Bronchial epithelial cell (primary cell): ENCODE data around the gene EBLN2. TPM values are rescaled to one million over a fixed set of nuclear protein-coding genes. Genes with fewer than 3 reads are reported as not detected.

Source experiments
- DNase-seq: peaks from one replicate; pipeline ENCODE4 v3.0.0-alpha.2; 2010; ENCODE audit warnings: low read depth
- FAIRE-seq: peaks from 2 replicates; lab custom pipeline; 2011; peaks lifted over from hg19 to GRCh38; lab: Jason Lieb, UNC
- H3K27me3 ChIP-seq: 2 replicates; pipeline ENCODE4 v1.5.1; 2011; ENCODE audit warnings: low read length; ENCODE audit not compliant: control insufficient read depth, insufficient read depth
- H3K36me3 ChIP-seq: 2 replicates; pipeline ENCODE4 v1.5.1; 2011; ENCODE audit warnings: low read length; ENCODE audit not compliant: control insufficient read depth, insufficient read depth
- H3K4me3 ChIP-seq: 2 replicates; pipeline ENCODE4 v1.5.1; 2011; ENCODE audit warnings: mild to moderate bottlenecking, low read depth, low read length, control low read depth
- CTCF ChIP-seq: IDR thresholded peaks from 2 replicates; pipeline ENCODE4 v1.5.1; 2011; ENCODE audit warnings: mild to moderate bottlenecking, moderate library complexity, low read length, control low read depth, inconsistent platforms; ENCODE audit not compliant: insufficient read depth, severe bottlenecking
- total RNA-seq: library from RNA; depleted of rRNA; stranded (reverse); fragments of >200 nt; gene quantifications from 2 replicates; pipeline ENCODE4 v1.2.1, GENCODE V29; 2014

Gene EBLN2
- total RNA-seq, 1 donor from 2014 or later = 5.3 TPM

DNA sequence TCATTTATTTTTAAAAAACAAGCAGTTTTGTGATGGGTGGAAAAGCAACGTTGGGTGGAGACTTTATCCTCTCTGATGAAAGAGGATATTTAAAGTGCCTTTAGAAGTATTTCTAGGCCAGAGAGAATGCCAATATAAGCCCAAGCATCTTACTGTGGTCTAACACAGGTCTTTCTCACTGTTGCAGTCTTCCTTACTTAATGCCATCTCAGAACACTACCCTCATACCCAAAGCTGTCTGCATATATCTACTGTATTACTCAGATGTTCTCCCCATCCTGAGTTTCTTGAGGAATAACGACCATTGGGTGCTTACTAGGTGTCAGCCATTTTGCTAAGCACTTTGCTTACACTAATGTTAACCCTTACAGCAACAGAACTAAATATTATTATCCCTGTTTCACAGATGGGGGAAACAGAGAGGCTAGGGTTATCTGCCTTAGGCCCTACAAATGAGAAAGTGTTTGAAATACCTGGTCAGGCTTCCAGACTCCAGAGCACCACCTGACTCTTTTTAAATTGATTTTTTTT is 29.8 kb upstream of the EBLN2 start:
- DNase-seq = no peak
- no peak for TF ChIP-seq CTCF
- H3K27me3 ChIP-seq = no peaks in the 10 kb centered on the region
- no peaks in the 10 kb centered on the region for H3K36me3 ChIP-seq
- no peak overlapping the region for H3K4me3 ChIP-seq
- FAIRE-seq = no peak

DNA sequence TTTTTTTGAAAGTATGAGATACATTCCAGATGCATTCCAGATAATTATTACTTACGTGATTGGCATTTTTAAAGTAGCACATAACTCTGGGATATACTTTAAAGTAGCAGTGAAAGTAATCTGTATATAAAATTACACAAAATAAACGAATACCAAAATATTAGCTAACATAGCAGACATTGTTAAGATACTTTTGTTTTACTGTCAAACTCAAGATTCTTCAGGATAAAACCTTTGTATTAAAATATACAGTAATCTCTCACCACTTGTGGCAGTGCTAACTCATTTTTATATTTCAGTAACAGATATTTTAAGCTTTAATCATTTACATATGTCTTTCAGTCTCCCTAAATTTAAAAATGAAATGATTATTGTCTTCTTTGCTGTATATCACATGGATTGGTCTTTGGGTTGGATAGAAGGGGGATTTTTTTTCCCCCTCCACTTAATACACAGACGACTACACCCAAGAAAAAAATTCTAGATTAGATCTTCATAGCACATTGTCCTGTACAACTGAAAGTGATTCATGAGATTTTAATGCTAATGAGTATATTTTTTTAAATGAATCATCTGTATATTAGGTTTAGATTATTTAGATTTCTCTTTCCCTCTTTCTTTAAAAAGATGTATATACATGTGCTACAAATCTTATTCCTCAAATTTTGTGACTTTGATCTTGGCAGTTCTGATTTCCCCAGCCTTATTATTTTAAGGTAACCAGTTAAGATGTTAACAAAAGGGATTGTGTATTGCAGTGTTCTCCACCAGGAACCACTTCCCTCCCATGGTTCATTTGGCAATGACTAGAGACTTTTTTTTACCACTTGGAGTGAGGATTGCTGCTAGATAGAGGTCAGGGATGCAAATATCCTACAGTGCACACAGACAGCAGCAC is 24.5 kb upstream of the EBLN2 start:
- peak; percentile 38 for DNase-seq

DNA sequence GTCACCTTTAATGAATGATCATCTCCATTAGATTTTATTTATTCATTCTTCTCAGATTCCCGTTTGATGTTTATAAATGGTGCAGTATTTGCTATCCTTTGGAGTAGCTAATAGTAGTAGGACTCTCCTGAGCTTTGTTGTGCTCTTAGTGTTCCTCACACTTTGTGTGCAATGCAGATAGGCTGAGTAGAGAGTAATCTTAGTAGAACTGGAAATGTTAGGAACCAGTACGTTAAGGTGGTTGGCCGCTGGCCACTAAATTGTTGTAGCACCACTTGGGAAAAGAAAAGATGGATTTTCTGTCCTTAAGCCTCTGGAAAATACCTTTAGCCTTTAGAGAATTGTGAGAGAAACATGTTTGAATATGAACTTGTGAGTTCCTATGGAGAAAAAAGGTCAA is 19.9 kb upstream of the EBLN2 start:
- no peak for FAIRE-seq
- H3K36me3 ChIP-seq = no peaks in the 10 kb centered on the region
- H3K27me3 ChIP-seq = no peaks in the 10 kb centered on the region
- no peak overlapping the region for H3K4me3 ChIP-seq
- TF ChIP-seq CTCF = no peak
- DNase-seq = no peak

More for the DNA sequence above, 24.5 kb upstream of the EBLN2 start:
- Histone ChIP-seq H3K36me3 (no peaks in the 10 kb centered on the region), H3K4me3 (no peak overlapping the region), H3K27me3 (no peaks in the 10 kb centered on the region)
- no peak for TF ChIP-seq CTCF
- no peak for FAIRE-seq

GRCh38 chr3:73043414-73043813 is 18.0 kb upstream of the EBLN2 start:
- no peak overlapping the region for H3K4me3 ChIP-seq
- H3K36me3 ChIP-seq = no peaks in the 10 kb centered on the region
- no peak for TF ChIP-seq CTCF
- no peaks in the 10 kb centered on the region for H3K27me3 ChIP-seq
- FAIRE-seq (no peak), DNase-seq (no peak)

DNA sequence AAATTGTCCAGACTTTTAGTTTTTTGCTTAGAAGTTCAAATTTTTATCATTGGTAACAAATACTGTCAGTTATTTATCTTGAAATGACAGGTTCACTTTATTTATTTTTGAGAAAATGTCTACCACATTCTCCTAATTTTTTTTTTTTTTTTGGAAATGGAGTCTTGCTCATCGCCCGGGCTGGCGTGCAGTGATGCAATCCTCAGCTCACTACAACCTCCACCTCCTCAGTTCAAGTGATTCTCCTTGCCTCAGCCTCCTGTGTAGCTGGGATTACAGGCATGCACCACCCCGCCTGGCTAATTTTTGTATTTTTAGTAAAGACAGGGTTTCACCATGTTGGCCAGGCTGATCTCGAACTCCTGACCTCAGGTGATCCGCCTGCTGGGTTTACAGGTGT is 16.1 kb upstream of the EBLN2 start:
- Histone ChIP-seq H3K27me3 (no peaks in the 10 kb centered on the region), H3K36me3 (no peaks in the 10 kb centered on the region), H3K4me3 (no peak overlapping the region)
- no peak for TF ChIP-seq CTCF
- DNase-seq (peak; percentile 27), FAIRE-seq (no peak)

GRCh38 chr3:73046195-73046594 is 15.3 kb upstream of the EBLN2 start:
- FAIRE-seq = no peak
- no peaks in the 10 kb centered on the region for H3K27me3 ChIP-seq
- no peak overlapping the region for H3K4me3 ChIP-seq
- no peaks in the 10 kb centered on the region for H3K36me3 ChIP-seq
- no peak for TF ChIP-seq CTCF
- DNase-seq = no peak
